Measurements from ENCODE around the gene CRTC3. TPM values are rescaled to one million over a fixed set of nuclear protein-coding genes. Genes with fewer than 3 reads are reported as not detected.
"Not testable (repeated sequence)": the region's sequence is repeated elsewhere in the genome, so short reads cannot be mapped to it uniquely, and the experiment has no call there.

The CRTC3 gene
- total RNA-seq, 1 experiment from 2014 or later = 25.9 TPM

- ChIA-PET CTCF (interaction anchor here (0.6 to 4.9 kb wide), 10 partner anchors 32 to 284 kb away, joined by 3 to 38 read pairs (median 5); partner anchors contain the start of gene UNC45A), POLR2A (interaction anchor here (0.8 kb wide), 1 partner anchor 10 kb away, joined by 3 read pairs; no protein-coding TSS in a partner anchor)
- Mint-ChIP-seq H3K4me3 (ENCODE audit: unreplicated experiment) (no peak overlapping the region), H3K4me1 (ENCODE audit: insufficient read depth, unreplicated experiment) (peaks cover 7% of the 10 kb centered on the region), H3K36me3 (ENCODE audit: insufficient read depth, unreplicated experiment) (no peaks in the 10 kb centered on the region), H3K27ac (ENCODE audit: low read depth, unreplicated experiment) (no peak overlapping the region), H3K27me3 (ENCODE audit: insufficient read depth, unreplicated experiment) (no peaks in the 10 kb centered on the region), H3K9me3 (ENCODE audit: unreplicated experiment) (no peaks in the 10 kb centered on the region)
- intact Hi-C loops (cut with micrococcal nuclease) = no loop called here
- DNase-seq (ENCODE audit: unreplicated experiment) = no peak
- TF ChIP-seq CTCF (IDR thresholded peaks at IDR 0.05; ENCODE audit: unreplicated experiment) = no peak
- BruUV-seq (replicated peaks) = no TSS peak
Observed at GRCh38 chr15:90650117-90650955, 120.6 kb downstream of the CRTC3 start.

- intact Hi-C loops (cut with micrococcal nuclease) = no loop called here
- CTCF ChIA-PET = interaction anchor here (0.6 to 4.9 kb wide), 6 partner anchors 14 to 284 kb away, joined by 3 to 38 read pairs (median 4); partner anchors contain the start of gene UNC45A
- TF ChIP-seq CTCF (IDR thresholded peaks at IDR 0.05; ENCODE audit: unreplicated experiment) = no peak
- POLR2A ChIA-PET = no interaction called here
- no peaks in the 10 kb centered on the region for H3K9me3 Mint-ChIP-seq (ENCODE audit: unreplicated experiment)
- H3K4me3 Mint-ChIP-seq (ENCODE audit: unreplicated experiment) = no peak overlapping the region
- peaks cover 7% of the 10 kb centered on the region for H3K4me1 Mint-ChIP-seq (ENCODE audit: insufficient read depth, unreplicated experiment)
- DNase-seq (ENCODE audit: unreplicated experiment) = no peak
- H3K27ac Mint-ChIP-seq (ENCODE audit: low read depth, unreplicated experiment) = no peak overlapping the region
- no peaks in the 10 kb centered on the region for H3K27me3 Mint-ChIP-seq (ENCODE audit: insufficient read depth, unreplicated experiment)
- H3K36me3 Mint-ChIP-seq (ENCODE audit: insufficient read depth, unreplicated experiment) = no peaks in the 10 kb centered on the region
- no TSS peak for BruUV-seq (replicated peaks)
Observed at GRCh38 chr15:90650956-90651689, 121.4 kb downstream of the CRTC3 start.

- Mint-ChIP-seq H3K27me3 (ENCODE audit: insufficient read depth, unreplicated experiment) (no peaks in the 10 kb centered on the region), H3K4me3 (ENCODE audit: unreplicated experiment) (no peak overlapping the region), H3K36me3 (ENCODE audit: insufficient read depth, unreplicated experiment) (no peaks in the 10 kb centered on the region), H3K4me1 (ENCODE audit: insufficient read depth, unreplicated experiment) (peaks cover 2% of the 10 kb centered on the region), H3K27ac (ENCODE audit: low read depth, unreplicated experiment) (no peak overlapping the region), H3K9me3 (ENCODE audit: unreplicated experiment) (no peaks in the 10 kb centered on the region)
- ChIA-PET CTCF (interaction anchor here (0.6 to 4.9 kb wide), 4 partner anchors 12 to 231 kb away, joined by 3 to 38 read pairs (median 4); no protein-coding TSS in a partner anchor), POLR2A (interaction anchor here (0.7 kb wide), 1 partner anchor 388 kb away, joined by 3 read pairs; no protein-coding TSS in a partner anchor)
- intact Hi-C loops (cut with micrococcal nuclease) = no loop called here
- no peak for TF ChIP-seq CTCF (IDR thresholded peaks at IDR 0.05; ENCODE audit: unreplicated experiment)
- DNase-seq (ENCODE audit: unreplicated experiment) = no peak
- no TSS peak for BruUV-seq (replicated peaks)
Observed at GRCh38 chr15:90654233-90655136, 124.8 kb downstream of the CRTC3 start.

- BruUV-seq (replicated peaks); H3K27me3 Mint-ChIP-seq (ENCODE audit: insufficient read depth, unreplicated experiment); H3K4me3 Mint-ChIP-seq (ENCODE audit: unreplicated experiment); DNase-seq (ENCODE audit: unreplicated experiment); H3K27ac Mint-ChIP-seq (ENCODE audit: low read depth, unreplicated experiment); H3K9me3 Mint-ChIP-seq (ENCODE audit: unreplicated experiment); intact Hi-C loops (cut with micrococcal nuclease); H3K36me3 Mint-ChIP-seq (ENCODE audit: insufficient read depth, unreplicated experiment): not testable (repeated sequence)
- ChIA-PET CTCF (interaction anchor here (0.8 to 1.0 kb wide), 2 partner anchors 228 to 229 kb away, joined by 3 read pairs; no protein-coding TSS in a partner anchor), POLR2A (interaction anchor here (0.6 kb wide), 1 partner anchor 339 kb away, joined by 4 read pairs; no protein-coding TSS in a partner anchor)
- H3K4me1 Mint-ChIP-seq (ENCODE audit: insufficient read depth, unreplicated experiment) = peaks cover 27% of the 10 kb centered on the region
Observed at GRCh38 chr15:90657520-90658172, 127.9 kb downstream of the CRTC3 start.
